ENCODE results near the gene TTLL11.

GRCh38 chr9:122120316-122121071 lies 27.4 kb upstream of the TTLL11 start:
- TF ChIP-seq POLR2A (IDR thresholded peaks at IDR 0.05) (no peak), CTCF (IDR thresholded peaks at IDR 0.05) (no peak), POLR2AphosphoS5 (IDR thresholded peaks at IDR 0.05) (no peak), EP300 (IDR thresholded peaks at IDR 0.05) (no peak)

Measured in upper lobe of left lung (tissue), 4 donors.